GM21786 (cell line): ENCODE measurements around the gene LDHB.
"Not testable (repeated sequence)": the region's sequence is repeated elsewhere in the genome, so short reads cannot be mapped to it uniquely, and the experiment has no call there.

Source experiments
- ATAC-seq: cut with Tn5 transposase; IDR thresholded peaks from one replicate; pipeline ENCODE4 v1.9.1; 2021; ENCODE audit not compliant: unreplicated experiment

LDHB gene

DNA sequence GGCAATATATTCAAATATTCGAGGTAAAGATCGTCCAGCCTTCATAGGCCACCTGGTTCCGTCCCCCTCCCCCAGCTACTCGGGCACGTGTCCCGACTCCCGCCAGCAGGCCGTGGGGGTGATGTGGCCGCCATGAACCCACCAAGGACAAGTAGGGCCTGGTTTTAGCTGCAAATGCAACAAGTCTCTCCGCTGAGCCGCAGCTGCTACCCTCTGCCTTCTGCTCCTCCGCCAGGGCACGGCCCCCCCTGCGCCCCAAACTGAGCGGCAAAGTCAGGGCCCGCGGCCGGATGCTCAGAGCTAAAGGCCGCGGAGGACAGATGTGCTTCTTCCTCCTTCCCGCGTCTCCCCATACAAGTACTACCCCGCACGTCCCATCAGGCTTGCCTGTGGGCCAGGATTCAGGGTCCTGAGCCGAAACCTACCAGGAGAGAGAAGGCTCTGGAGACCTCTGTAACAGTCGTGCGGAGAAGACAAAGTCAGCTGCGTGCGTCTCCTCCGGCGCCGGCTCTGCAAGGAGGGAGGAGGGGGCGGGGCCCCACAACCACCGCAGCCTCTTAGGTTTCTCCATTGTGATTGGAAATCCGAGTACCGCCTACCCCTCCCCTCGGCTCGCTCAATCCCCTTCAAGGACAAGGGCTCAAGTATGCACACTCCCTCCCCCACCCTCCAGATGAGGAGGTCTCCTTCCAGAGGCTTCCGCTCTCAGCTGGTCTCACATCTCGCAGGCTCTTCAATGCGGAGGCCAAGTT lies at the start of gene LDHB:
LDHB (minus strand) TSS at position 517 of the 752 bp plus-strand sequence. CDS start 3,171 bp downstream, outside the sequence.
- ATAC-seq = peak; percentile 93

DNA sequence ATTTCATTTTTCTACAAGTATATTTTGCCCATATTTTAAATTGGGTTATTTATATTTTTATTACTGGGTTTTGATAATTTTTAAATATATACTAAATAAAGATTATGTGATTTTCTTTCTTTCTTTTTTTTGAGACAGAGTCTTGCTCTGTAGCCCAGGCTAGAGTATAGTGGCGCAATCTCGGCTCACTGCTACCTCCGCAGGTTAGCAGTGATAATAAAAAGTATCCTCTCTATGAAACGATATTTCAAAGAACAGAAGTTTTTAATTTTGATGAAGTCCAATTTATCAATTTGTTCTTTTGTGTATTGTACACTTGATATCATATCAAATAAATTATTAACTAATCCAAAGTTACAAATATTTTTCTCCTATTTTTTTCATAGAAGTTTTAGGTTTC lies 47.2 kb upstream of the LDHB start:
- no peak for ATAC-seq

DNA sequence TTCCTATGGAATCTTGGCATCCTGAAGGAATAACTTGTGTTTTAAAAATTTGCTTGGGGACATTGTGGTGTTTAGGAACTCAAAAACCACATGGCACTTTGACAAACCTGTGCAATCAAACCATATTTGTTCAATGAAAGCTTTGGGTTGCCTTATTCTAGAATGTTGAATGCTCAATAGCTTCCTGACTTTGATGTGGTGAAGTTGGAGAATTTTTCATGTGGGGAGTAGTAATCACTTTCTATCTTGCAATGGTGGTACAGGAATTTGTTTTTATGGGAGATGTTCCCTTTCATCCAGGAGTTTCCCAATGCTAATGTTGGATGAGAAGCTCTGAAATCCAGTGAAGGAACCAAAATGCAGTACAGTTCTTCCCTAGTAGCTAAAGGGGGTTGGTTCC lies 42.2 kb upstream of the LDHB start:
- no peak for ATAC-seq

DNA sequence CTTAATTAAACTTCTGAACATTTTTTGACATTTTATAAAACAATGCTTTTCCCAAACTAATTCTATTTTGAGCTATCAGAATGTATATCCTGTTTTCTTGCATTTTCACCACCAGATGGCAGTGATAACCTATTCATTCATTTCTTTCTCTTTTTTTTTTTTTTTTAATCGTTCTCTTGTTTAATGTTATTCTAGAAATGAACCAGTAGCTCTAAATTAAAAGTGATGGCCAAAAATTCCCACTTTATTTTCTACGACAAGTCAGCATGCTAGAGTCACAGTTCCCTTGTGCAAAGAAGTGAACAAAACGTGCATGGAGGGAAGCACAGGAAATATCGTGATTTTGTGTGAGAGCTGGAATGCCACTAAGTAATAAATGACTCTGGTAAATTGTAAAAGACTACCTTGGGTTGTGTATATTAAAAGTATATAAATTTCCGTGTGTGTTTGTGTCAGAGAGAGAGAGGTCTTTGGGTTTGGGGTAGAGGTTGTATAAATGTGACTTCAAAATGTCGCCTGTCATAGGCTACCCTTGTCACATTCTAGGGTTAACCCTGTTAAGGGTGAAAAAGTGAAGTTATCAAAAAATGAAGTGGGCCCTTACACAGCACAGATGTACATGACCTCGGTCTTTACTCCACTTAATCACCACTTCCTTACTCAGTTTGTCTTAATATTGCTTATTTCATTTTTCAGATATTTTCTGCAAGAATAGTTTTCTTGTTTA lies 40.4 kb upstream of the LDHB start:
- ATAC-seq = no peak

DNA sequence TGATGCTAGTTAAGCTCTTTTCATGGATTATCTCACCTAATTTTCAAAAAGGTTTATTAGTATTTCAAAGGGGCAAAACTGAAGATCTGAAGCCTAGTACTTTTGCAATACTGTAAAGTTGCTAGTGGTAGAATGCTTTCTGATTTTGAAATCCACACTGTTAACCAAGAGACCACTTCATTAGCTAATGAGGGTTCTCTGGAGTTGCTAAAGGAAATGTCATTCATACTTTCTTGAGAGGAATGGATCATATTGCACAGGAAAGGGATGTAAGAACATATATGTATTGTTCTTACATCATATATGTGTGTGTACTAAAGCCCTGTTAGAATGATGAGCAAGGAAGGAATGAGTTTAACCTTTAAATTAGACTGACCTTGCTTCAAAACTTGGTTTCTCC lies 39.0 kb upstream of the LDHB start:
- no peak for ATAC-seq

DNA sequence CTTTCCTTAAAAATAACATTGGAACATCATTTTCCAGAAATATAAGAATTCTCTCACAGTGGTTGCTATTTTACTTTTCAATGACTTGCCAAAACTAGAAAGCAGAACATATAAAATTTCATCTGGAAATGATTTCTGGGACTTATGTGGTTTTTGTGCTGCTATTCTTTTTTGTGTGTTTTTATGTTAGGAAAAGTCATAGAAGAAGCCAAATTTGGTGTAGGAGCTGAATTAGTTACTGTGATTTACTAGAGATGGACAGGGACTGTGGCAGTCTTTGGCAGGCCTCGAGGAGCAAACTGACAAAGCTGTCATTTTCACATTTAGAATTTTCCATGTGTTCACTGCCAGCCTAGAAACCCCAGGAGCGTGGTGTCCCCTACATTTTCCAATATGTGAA lies 38.3 kb upstream of the LDHB start:
- ATAC-seq = no peak

DNA sequence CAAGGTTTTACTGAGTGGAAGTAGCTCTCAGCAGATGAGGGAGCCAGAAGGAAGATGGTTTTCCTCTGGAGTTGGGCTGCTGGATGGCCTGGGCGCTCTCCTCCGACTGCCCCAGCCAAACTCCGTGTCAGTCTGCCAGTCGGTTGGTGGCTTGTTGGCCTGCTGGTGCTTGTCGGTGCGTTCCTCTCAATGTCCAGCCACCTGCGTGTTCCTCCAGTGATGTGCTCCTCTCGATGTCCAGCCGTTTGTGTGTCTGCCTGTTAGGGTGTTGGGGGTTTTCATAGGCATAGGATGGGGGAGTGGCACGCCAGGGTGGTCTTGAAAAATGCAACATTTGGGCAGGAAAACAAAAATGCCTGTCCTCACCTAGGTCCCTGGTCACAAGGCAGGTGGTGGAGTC lies 37.0 kb upstream of the LDHB start:
- no peak for ATAC-seq

DNA sequence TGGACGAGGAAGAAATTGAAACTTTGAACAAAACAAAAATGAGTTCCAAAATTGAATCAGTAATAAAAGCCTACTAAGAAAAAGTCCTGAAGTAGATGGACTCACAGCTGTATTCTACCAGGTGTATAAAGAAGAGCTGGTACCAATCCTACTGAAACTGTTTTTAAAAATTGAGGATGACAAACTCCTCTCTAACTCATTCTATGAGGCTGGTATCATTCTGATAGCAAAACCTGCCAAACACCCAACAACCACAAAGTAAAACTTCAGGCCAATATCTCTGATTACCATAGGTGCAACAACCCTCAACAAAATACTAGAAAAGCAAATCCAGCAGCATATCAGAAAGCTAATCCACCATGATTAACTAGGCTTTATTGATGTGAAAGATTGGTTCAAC lies 33.9 kb upstream of the LDHB start:
- no peak for ATAC-seq

DNA sequence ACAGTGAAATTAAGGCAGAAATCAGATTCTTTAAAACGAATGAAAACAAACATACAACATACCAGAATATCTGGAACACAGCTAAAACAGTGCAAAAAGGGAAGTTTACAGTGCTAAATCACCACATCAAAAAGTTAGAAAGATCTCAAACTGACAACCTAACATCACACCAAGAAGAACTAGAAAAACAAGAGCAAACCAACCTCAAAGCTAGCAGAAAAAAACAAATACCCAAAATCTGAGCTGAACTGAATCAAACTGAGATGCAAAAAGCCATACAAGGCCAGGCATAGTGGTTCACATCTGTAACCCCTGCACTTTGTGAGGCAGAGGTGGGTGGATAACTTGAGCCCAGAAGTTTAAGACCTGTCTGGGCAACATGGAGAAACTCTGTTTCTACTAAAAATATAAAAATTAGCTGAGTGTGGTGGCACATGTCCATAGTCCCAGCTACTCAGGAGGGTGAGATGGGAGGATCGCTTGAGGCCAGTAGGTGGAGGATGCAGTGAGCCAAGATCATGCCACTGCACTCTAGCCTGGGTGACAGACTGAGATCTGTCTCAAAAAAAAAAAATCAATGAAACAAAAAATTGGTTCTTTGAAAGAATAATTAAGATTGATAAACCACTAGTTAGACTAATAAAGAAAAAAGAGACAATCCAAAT lies 33.2 kb upstream of the LDHB start:
- no peak for ATAC-seq

DNA sequence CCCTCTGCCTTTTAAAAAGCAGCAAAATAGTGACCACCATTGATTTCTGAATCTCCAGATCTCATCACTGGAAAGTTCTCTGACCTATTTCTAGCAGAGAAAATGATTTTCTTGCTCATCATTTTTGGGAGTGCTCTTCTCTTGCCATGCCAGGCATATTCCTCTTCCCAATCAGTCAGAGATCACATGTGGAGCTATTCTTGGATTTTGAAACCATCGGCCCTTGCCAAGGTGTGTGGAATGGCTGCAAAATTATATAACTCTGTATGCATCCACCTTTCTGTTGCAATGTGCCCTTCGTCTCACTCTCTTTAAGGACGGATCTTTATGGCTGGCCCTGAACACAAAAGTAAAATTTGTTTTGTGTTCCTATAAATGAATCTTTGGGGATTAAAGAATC lies 25.5 kb upstream of the LDHB start:
- ATAC-seq = no peak

DNA sequence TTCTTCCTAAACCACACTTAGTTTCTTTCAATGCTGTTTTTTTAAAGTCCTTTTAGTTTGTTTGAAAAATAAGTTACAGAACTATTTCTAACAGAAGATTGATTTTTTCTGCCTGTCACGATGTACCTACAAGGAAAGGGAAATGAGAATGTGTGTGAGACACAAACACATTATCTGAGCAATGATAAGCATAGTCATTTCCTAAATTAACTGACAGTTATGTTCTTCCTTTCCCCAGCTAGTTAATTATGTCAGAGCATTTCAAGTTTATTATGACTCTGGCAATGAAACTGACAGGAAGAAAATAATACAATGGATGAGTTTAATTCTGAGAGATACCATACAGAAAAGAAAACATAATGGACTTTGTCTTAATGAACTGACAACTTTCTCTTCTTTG lies 21.3 kb upstream of the LDHB start:
- ATAC-seq = no peak

DNA sequence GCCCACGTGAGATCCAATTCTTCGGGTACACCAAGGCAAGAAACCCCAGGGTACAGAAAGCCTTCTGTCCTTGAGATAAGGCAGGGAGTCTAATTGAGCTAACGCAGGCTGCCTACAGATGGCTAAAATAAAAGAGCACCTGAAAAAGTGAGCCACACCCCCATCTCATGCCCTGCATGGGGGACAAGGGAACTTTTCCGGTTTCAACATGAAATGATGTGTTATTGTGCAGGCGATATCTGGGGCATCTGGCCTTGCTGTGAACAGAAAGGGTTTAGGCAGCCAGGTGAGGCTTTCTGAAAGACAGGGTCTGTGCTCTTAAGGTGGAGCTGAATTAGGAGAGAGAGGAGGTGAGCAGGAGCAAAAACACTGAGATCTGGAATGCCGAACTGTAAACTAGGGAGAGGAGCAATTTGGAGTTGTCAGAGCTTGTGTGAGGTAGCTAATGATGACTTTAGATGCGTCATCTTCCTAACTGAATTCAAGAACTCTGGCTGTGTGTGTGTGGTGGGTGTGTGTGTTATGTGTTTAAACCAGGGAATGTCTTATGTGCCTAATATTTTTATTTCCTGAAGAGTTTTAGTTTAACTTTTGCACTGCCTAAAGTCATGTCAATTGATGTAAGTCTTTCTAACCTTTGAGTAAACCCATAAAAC lies 20.1 kb upstream of the LDHB start:
- ATAC-seq = no peak

DNA sequence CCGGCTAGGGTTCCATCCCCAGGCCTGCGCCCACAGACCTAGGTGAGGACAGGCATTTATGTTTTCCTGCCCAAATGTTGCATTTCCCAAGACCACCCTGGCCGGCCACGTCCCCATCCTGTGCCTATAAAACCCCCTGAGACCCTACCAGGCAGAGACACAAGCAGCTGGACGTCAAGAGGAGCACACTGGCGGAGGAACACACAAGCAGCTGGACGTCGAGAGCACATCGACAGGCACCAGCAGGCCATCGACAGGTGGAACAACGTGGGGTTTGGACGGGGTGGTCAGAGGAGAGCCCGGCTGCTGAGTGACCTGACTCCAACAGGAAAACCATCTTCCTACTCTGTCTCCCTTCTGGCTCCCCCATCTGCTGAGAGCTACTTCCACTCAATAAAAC lies 19.6 kb upstream of the LDHB start:
- ATAC-seq = no peak

DNA sequence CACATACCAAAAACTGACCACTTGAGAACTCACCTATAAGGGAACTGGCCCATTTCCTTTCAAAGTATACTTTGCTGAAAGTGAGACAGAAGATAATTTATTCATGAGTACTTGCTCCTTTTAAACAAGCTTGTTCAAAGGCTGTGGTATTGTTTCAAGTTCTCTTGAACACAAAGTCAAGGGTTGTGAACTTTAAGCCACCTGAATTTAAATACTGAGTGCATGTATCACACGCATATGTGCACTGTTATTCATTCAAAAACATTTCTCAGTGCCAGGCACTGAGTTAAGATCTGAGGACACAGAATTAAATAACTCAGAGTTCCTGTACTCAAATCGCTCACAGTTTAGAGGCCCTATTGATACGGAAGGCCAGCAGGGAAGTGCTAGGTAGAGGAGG lies 19.1 kb upstream of the LDHB start:
- no peak for ATAC-seq

DNA sequence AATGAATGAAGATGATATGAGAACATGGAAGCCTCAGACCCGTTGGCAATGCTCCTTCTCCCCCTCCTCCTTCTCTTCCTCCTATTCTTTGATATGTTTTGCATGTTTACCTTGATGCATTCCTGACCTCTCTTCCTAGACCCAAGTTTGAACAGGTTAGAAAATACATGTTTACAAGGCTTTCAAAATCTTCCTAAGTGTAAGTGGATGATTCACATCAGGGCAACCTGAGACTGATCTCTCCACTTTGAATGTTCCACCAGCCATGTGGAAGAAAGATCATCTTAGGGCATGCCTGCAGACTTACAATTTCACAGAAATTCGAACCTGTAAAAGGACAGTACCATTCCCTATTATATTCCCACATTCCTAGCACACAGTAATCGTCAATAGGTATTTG lies 18.0 kb upstream of the LDHB start:
- ATAC-seq = no peak

DNA sequence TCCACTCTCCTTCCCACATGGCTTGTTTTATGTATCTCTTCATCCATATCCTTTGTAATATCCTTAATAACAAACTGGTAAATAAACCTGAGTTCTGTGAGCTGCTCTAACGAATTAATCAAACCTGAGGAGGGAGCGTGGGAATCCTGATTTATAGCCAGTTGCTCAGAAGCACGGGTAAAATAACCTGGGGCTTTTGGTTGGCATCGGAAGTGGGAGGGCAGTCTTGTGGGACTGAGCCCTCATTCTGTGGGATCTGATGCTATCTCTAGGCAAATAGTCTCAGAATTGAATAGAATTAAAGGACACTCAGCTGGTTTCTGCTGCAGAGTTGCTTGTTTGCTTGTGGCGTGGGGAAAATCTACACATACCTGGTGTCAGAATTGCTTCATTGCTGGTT lies 17.5 kb upstream of the LDHB start:
- no peak for ATAC-seq

DNA sequence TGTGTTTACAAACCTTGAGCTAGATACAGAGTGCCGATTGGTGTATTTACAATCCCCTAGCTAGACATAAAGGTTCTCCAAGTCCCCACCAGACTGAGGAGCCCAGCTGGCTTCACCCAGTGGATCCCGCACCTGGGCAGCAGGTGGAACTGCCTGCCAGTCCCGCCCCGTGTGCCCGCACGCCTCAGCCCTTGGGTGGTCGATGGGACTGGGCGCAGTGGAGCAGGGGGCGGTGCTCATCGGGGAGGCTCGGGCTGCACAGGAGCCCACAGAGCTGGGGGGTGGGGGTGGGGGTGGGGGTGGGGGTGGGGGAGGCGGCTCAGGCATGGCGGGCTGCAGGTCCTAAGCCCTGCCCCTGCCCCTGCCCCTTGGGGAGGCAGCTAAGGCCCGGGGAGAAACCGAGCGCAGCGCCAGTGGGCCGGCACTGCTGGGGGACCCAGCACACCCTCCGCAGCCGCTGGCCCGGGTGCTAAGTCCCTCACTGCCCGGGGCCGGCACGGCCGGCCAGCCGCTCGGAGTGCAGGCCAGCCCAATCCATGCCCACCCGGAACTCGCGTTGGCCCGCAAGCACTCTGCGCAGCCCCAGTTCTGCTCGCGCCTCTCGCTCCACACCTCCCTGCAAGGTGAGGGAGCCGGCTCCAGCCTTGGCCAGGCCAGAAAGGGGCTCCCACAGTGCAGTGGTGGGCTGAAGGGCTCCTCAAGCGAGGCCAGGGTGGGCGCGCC lies 16.3 kb upstream of the LDHB start:
- ATAC-seq = not testable (repeated sequence)

DNA sequence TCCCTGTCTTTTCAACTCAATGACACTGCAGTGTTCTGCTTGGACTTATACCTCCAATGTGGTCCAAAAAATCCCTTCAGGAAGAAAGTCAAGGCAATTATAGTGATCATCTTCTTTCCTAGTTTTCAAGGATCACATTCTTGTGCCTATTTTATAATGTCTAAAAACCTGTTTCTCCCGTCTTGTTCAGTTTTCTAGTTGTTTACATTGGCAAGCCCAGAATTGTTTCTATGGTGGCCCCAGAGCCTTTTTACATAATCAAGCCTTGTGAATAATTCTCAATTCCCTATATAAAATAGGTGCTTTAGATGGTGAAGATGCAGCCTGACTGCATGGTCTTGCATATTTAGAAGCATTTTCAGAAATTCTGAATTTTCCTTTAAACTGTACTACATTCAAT lies 14.5 kb upstream of the LDHB start:
- no peak for ATAC-seq

DNA sequence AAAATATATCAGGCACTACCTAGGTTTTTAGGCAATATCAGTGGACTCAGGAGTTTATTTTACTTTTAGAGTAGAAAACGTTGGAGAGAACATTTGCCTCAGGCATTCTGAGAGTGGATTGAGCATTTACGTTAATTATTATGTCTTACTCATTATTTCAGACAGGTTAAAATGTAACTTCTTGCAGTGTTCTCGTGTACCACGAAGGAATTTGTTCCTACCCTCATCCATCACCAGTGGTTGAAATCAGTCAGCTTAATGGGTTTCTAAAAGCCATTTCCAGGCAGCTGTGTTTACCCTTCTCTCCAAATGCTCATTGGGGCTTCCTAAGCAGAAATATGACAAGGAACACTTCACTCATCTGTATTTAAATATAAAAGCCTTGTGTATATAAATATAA lies 9.1 kb upstream of the LDHB start:
- no peak for ATAC-seq

DNA sequence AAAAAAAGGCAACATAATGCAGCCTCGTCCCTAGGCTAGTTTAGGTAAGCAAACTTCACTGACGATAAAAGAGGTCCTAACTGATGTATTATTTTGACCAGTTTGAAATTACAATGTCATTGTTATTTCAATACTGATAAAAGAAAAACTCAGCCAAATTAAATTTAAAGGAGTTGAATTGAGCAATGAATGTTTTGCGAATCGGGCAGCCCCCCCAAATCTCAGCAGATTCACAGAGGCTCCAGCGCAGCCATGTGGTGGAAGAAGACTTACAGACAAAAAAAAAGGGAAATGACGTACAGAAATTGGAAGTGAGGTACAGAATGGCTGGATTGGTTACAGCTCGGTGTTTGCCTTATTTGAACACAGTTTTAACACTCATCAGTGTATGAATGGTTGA lies 8.2 kb upstream of the LDHB start:
- no peak for ATAC-seq
